ENCODE results near the gene AGPS.
A peak's percentile ranks its signal among the peaks of the same experiment; 100 is the strongest.
"Not testable (repeated sequence)": the region's sequence is repeated elsewhere in the genome, so short reads cannot be mapped to it uniquely, and the experiment has no call there.

The AGPS gene

DNA sequence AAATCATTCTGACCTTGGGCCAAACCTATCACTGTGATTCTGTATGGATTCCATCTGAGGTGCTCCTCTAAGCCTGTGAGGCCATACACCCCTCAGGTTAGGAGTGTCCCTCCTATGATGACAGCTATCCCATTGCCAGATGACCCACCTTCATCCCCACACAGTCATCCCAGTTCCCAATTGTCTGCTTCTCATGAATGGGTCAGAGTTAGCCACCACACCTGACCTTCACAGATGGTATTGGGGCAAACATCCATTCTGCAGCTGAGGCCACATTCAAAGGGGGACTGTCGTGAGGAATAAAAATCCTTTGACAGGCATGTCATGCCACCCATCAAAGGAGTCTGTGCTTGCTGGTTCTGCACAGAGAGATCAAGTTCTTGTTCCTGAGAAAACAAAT lies 155.2 kb downstream of the AGPS start:
- DNase-seq (ENCODE audit: low read depth in 2 of 2, low spot score in 1 of 2) = no peak

DNA sequence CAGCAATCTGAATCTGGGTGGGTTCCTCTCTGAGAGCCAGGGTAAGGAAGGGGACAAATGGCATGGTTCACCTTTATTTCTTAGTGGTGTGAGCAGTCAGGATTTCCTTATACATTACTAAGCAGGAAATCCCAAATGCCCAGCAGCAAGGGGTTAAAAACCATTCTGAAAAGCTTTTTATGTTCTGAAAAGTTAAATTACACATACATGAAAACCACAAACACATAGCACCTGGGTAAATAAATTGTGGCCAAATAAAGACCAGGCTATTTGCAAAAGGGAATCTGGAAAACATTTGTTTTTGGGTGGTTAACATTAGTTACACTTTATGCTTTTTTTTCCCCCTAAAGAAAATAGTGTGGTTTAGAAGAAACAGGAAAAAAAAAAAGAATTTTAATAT lies 156.1 kb downstream of the AGPS start:
- DNase-seq (ENCODE audit: low read depth in 2 of 2, low spot score in 1 of 2) = no peak

DNA sequence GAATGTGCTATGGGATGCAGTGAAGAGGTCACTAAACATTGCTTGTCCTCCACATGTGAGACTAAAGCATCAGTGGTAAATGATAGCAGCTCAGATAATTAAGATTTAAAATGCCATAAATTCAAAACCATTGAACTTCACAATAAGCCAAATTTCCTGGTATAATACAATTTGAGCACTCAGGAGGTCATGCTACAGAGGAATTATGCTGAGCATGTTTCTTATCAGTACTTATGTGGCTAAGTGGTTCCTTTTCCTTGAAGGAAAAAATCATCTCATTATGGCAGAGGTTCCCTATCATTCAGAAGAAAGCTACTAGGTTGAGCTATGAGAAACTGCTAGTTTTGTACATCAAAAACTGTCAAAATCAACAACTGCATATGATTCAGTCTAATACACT lies 156.6 kb downstream of the AGPS start:
- no peak for DNase-seq (ENCODE audit: low read depth in 2 of 2, low spot score in 1 of 2)

DNA sequence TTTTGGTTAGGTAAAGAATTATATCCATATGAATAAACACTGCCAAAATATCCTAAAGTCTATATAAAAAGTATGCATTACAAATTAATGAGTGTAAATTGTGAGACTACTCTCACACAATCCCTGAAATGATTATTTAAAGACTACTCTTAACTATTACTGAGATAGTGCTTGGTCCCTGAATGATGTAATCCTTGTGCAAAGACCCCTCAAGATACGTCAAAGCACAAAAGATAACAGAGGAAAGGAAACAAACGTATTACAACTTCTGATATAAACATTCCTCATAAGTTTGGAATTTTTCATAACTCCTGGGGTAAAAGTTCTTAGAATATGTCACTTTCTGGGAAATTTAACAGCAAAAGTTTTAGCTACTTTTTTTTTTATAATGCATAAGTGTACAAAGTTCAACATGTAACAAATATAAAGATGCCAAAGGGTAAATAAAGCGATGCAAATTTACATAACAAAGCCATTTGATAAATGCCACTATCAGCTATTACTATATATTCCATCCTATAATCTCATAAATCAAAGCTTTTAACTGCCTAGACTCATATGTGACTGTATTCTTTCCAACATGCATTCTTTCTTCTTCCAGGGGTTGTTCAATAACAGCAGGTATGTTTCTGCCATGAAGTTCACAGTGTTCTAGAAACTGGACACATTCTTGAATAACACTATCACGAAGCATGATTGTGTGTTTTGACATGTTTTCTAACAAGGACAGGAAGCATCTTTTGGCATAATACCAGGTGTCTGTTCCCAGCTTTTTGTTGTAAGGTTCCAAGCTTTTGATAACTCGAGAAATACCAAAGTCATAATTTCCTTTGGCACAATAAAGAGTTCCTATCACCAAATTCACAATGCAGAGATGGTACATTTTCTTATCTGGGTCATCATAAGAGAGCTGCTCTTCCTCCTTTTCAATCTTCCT lies 158.0 kb downstream of the AGPS start:
- DNase-seq (ENCODE audit: low read depth in 2 of 2, low spot score in 1 of 2) = no peak

DNA sequence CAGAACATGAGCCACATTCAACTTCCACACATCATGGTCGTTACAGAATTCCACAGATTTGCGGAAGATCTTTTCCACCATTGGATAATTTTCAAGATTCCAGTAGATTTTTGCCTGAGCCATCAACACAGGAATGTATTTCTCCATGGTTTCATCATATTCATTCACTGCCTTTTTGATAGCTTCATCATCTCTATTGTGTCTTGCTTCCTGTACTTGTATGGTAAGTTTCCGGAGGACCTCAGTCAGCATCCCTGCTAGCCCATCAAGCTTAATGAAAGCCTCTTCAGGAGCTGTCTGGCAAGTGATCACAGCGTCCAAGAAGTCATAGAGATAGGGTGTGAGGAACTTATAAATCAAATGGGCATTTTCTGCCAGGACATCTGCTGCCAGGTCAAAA lies 158.8 kb downstream of the AGPS start:
- not testable (repeated sequence) for DNase-seq (ENCODE audit: low read depth in 2 of 2, low spot score in 1 of 2)

DNA sequence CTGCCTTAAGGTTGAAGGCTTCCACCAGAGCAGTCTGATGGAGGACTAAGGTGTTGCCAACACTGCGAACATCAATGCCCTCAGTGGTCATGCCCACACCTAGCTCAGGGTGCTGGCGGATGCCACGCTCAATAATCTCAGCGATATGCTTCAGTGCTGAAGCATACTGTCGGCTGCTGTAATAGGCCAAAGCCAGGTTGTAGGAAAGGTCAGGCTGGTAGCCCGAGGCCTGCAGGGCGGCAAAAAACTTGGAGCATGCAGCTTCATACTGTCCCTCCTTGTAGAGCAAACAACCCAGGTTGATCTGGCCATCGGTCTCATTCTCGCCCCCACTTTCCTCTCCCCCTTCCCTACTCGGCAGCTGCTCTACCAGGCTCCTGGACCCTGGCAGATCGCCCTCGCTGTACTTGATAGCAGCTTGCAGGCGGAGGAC lies 159.4 kb downstream of the AGPS start:
- DNase-seq (ENCODE audit: low read depth in 2 of 2, low spot score in 1 of 2) = no peak

DNA sequence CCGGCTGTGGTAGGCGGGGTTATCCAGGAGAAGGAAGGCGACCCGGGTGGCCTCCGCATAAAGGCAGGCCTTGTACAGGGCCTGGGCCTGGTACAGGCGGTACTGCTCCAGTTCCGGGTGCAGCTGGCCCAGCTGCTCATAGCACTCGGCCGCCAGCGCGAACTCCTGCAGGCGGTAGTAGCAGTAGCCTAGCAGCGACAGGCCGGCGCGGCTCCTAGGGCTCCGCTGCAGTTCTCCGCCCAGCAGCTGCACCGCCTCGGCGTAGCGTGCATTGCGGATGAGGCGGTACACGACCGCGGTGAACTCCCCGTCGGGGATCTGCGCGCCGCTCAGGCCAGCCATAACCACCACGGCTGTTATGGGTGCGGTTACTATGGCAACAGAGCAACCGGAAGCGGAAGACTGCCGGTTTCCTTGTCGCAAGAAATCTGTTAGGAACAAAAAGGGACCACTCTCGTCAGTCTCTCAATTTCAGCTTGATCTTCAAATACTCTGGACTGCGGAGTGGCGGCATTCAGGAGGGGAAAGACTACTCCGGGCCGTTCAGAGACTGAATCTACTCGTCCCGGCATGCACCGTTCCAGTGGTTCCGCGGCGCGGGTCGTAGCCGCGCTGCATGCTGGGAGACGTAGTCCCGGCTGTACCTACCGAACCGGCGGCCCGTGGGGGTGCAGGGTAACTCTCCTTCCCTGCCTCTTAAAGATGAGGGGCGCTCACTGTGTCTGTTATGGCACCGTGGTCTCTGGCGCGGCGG lies 160.0 kb downstream of the AGPS start:
- peak; percentile 80 to 83 for DNase-seq (ENCODE audit: low read depth in 2 of 2, low spot score in 1 of 2)

DNA sequence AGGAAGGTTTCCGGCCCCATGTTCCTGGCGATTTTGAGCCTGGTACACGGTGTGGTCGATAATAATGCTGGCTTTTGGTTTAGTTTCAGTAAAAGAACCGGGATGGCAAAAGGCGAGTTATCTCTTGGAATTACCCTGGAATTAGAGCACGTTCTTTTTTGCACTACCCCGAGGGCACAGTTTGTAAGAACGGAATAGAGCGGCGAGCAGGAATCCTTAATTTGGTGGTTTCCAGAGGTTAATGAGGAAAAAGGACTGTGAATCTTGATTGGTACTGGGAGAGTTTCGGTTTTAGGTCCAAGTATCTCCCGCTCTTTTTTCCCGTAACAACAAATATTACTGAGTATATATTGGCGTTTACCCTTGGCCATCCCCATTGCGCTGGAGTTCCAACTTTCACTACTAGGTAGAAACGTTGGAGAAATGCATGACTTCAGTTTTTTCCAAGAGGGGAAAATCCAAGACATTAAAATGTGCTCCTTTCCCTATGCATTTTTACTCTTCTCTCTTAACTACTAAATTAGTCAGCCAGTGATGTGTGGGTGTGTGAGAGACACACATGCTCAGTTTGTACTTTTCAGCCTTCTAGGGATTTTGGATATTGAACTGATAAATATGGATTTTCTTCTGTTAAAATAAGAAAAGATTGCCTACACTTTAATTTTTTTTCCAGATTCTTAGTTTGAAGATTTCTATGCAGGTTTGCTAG lies 160.8 kb downstream of the AGPS start:
- DNase-seq (ENCODE audit: low read depth in 2 of 2, low spot score in 1 of 2) = no peak

DNA sequence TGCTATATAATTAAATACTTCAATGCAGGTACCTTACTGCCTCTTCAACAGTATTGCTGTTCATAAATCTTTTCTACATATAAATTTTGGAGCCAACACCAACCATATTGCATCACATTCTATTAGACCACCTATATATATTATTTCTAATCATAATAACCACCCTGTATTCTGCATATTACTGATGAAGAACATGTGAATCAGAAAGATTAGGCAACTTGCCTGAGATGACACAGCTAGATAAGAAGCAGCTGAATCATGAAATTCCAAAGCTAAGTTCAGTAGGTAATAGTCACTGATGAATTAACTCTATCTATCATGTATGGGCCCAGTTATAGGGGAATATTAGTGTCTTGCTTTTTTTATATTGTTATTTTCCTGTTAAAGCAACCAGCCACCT lies 161.8 kb downstream of the AGPS start:
- DNase-seq (ENCODE audit: low read depth in 2 of 2, low spot score in 1 of 2) = no peak

DNA sequence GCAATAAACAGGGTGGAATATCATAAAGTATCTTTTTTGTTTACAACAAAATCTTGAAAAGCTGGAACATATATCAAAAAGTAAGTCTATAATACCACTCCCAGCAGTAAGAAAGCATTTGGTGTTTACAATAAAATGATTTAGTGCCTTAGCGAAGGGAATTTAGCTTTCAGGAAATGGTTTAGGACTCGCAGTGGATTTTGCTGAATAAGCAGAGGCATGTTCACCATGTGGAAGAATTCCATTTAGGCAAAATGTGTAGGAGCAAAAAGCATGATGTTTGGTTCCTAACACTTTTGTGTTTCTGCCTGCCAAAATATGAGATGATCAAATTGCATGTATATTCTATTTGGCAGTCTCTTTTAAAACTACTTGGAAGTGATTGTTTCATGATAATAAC lies 163.6 kb downstream of the AGPS start:
- no peak for DNase-seq (ENCODE audit: low read depth in 2 of 2, low spot score in 1 of 2)

DNA sequence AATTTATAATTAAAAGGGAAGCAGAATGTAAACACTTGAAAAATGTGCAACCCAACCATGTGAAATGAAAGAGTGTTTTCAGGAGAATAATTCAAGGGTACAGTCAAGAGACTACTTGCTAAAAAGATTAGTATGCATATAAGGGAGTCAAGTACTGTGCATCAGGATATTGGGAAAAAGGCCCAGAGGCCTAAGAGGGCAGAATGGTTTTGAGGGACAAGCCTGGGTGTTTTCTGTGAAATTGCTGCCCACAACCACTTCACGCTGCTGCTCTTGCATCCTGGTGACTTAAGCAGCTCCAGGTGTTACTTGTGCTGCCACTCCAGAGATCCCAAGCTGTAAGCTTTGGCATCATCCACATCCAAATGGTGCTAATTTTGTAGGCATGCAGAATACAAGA lies 165.2 kb downstream of the AGPS start:
- DNase-seq (ENCODE audit: low read depth in 2 of 2, low spot score in 1 of 2) = no peak

DNA sequence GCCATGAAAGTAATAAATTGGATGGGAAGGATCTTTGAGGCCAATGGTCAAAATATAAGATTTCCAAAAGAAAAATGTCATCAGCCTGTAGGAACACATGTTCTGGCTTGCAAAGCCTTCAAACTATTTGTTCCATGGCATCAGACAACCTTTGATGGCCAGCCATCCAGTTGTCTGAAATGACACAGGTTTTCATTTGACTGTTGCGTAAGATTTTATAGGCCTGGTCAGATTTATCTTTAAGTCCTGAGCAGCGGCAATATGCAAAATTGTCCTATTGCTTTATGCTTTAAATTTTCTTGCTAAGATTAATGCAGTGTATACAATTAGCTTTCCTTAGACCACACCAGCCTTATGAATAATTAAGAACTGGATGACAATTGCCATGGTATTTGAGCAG lies 167.1 kb downstream of the AGPS start:
- DNase-seq (ENCODE audit: low read depth in 2 of 2, low spot score in 1 of 2) = no peak

DNA sequence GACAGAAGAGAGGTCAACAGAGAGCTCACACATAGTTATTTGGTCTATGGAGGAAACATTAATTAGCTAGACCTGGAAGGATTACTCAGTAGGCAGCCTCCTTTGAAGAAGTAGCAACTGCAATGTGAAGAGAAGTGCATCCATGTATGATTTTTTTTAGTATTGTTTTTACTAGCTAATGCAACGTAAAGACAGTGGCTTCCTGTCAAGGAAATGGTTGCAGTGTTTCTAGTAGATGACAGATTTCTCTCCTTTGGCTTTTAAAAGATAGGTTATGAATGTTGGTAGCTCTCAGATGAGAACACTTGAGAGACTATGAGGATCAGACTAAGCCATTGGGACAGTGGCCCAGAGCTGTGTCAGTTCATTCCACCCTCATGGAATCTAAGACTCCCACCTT lies 175.8 kb downstream of the AGPS start:
- DNase-seq (ENCODE audit: low read depth in 2 of 2, low spot score in 1 of 2) = no peak

DNA sequence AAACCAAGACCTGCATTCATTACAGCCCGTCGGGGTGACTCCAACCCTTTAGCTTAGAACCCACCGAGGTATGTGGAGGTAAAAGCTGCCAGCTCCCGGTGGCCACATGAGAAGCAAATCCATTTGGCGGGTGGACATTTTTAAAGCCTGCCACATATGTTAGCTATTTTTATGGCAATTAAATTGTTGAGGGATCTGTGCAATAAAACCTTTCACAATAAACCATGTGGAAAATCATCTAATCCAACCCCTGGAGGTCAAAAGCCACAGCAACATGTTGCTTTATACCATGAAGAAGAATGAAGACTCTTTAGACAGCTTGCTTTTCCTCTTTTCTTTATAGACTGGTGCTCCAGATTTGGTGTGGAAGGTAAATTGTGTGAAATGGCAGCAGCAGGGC lies 176.3 kb downstream of the AGPS start:
- no peak for DNase-seq (ENCODE audit: low read depth in 2 of 2, low spot score in 1 of 2)

DNA sequence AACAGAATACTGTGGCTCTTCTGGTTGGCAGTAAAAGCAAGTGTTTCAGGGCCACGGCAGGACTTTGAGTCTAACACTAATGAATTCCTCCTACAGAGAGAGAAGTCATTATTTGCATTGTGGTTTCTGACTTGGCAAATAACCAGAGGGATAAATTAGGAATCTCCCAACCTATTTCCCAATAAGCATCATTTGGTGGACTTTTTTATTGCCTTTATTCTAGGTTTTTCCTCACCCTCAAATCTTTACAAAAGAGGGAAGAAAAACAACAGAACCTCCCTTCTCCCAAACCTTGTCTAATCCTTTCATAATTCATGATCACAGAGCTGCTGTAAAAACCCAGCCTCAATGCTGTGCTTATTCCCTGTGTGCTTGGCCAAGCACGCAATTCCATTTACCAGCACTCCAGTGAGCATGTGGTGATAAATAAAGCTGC lies 179.7 kb downstream of the AGPS start:
- no peak for DNase-seq (ENCODE audit: low read depth in 2 of 2, low spot score in 1 of 2)

DNA sequence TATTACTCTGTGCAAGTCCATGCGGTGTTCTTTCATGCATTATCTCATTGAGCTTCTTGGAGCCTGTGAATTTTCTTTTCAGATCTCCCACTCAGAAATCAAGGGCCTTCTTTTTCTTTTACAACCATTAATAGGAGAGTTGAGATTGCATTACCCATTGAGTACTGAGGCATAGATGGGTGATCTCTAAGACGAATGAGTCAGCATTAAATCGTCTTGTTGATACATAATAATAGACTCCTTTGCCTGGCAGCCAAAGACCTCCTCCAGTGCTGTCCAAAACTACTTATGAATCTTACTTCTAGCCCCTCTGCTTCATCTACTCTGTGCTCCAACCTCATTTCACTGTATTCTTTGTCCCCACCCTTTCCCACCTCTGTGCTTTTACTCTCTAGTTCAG lies 180.5 kb downstream of the AGPS start:
- DNase-seq (ENCODE audit: low read depth in 2 of 2, low spot score in 1 of 2) = no peak

DNA sequence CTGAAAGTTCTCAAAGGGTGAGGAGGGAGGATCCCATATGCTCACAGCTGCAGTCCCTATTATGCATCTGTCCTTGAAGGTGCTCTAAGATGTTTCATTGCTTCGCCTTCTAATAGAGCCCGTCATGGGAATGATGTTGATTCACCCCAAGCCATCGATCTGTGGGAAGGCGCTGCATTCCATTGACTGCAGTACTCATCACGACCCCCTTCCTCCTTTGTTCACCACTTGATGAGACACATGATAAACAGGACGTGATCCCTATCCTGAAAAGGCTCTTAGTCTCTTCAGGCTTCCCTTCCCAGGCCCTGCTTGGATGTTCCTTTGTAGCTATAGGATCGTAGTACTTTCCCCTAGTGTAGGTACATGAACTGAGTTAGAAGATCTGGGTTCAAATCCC lies 181.8 kb downstream of the AGPS start:
- no peak for DNase-seq (ENCODE audit: low read depth in 2 of 2, low spot score in 1 of 2)

DNA sequence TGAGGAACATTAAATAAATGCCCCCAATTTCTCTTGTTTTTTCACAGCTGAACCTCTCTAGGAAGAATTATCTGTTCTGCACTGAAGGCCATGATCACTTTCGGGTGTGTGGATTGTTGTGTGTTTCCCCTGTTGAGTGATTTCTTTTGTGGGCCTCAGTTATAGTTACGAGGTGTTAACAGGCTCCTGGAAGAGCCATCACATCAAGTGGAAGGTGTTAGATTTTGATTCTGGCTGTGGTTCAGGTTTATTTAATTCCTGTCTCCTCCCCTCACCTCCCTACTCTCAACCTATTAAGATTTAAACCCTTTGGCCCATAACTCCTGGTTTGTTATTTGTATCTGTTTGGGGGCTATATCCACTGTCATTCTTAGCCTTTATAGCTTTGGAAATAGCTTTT lies 182.8 kb downstream of the AGPS start:
- no peak for DNase-seq (ENCODE audit: low read depth in 2 of 2, low spot score in 1 of 2)

DNA sequence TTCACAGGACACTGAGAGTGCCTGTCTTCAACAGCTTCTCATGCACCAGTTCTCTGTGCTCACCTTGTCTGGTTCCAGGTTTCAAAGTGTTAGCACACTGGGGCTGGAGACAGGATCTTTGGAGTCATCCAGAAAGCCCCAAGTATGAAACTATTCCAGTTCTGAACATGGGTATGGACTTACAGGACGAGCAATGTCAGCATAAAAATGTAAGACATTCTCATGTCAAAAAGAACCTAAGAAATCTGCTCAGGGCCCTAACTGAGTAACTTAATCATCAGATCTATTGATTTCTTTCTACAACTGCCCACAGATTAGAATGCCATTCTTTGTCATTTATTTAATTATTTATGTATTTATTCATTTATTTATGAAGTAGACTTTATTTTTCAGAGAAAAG lies 184.5 kb downstream of the AGPS start:
- no peak for DNase-seq (ENCODE audit: low read depth in 2 of 2, low spot score in 1 of 2)

DNA sequence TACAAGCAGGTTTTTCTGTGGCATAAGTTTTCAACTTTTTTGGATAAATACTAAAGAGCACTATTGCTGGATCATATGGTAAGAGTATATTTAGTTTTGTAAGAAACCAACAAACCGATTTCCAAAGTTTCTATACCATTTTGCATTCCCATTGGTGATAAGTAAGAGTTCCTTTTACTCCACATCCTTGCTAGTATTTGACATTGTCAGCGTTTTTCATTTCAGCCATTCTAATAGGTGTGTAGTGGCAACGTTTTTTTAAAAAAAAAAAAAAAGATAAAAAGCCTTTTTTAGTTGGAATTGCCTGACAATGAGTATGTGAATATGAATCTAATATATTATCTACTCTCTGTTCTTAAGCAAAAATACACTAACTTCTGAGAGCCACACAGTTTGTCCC lies 185.9 kb downstream of the AGPS start:
- DNase-seq (ENCODE audit: low read depth in 2 of 2, low spot score in 1 of 2) = no peak

DNA sequence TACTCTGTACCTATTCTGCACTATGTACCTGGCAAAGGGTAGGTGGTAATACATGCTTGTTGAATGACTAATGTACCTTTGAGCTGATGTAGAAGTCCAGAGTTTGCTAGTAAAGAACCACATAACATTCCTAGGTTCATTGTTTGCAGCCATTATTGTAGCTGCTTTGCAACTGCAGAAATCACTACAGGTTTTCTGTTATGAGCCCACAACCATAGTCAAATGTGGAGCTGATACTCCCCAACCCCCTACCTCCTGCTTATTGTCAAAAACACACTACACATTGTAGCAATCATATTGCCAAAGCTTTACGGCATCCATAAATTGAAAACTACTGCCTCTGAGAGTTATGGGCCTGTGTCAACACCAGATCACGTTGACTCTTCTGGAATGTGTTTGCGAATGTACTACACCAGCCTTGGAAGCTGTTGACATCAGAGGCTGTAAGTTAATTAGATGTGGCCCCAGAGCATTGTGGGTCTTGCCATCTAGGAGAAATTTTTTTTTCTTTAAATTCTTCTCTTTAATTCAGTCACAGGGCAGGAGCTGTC lies 187.0 kb downstream of the AGPS start:
- no peak for DNase-seq (ENCODE audit: low read depth in 2 of 2, low spot score in 1 of 2)

All from stimulated activated CD8-positive, alpha-beta memory T cell treated with anti-CD3 and anti-CD28 coated beads, Interleukin-4, amount 100 ng/mL, for 1 hour (primary cell).